Spleen (tissue), 7 donors: ENCODE data around the gene CREB3L4.

ENCODE experiments used
- CTCF ChIP-seq, 11 experiments: fragments of 200-600 bp in 7 of 11; fragments of 450-650 bp in 4 of 11; sonication (generic) in 4 of 11; IDR thresholded peaks in 8 of 11; conservative IDR thresholded peaks in 3 of 11; 1 replicate in 7 of 11; 2 replicates in 4 of 11; pipeline versions ENCODE4 v1.4.0 to v1.8.0; 2016 to 2021; ENCODE audit warnings: antibody characterized with exemption in 11 of 11, inconsistent platforms in 4 of 11, mild to moderate bottlenecking in 1 of 11
- POLR2A ChIP-seq, 3 donors: fragments of 450-650 bp; IDR thresholded peaks; one replicate each; pipeline ENCODE4 v1.5.1; 2017; ENCODE audit warnings: antibody characterized with exemption in 3 of 3, mild to moderate bottlenecking in 1 of 3
- donor health status: DM: no; HTN: no; CAD: no; lungs with moderate emphysema.
- donor health status: DM: no; HTN: no; CAD: no.
- donor health status: DM: no; HTN: no; CAD: no.

- no peak for TF ChIP-seq CTCF (IDR thresholded peaks at IDR 0.05 in 8 of 11, conservative IDR thresholded peaks at IDR 0.05 in 3 of 11)
- TF ChIP-seq POLR2A (IDR thresholded peaks at IDR 0.05) = no peak
These were observed 13.8 kb upstream of the CREB3L4 start for GRCh38 chr1:153953859-153954365.
